WI38 (cell line): ENCODE data around the gene PTTG1IP2.

Source experiments
- H3K4me3 ChIP-seq: 2 replicates; pipeline ENCODE4 v1.5.1; 2011; ENCODE audit warnings: low read depth, mild to moderate bottlenecking, control low read depth, low read length
- CTCF ChIP-seq: IDR thresholded peaks from 2 replicates; pipeline ENCODE4 v1.5.1; 2012; ENCODE audit warnings: low read depth, mild to moderate bottlenecking, control low read depth, low read length

The PTTG1IP2 gene

GRCh38 chr7:90502539-90502938 lies 33.1 kb downstream of the PTTG1IP2 start:
- TF ChIP-seq CTCF: no peak
- no peak overlapping the region for H3K4me3 ChIP-seq

- H3K4me3 ChIP-seq: no peak overlapping the region
- no peak for TF ChIP-seq CTCF
These were observed 33.9 kb downstream of the PTTG1IP2 start for GRCh38 chr7:90503367-90503766.

GRCh38 chr7:90507692-90508091 lies 38.3 kb downstream of the PTTG1IP2 start:
- TF ChIP-seq CTCF: no peak
- H3K4me3 ChIP-seq: no peak overlapping the region

GRCh38 chr7:90511776-90512175 lies 42.3 kb downstream of the PTTG1IP2 start:
- no peak overlapping the region for H3K4me3 ChIP-seq
- TF ChIP-seq CTCF: no peak

- no peak for TF ChIP-seq CTCF
- no peak overlapping the region for H3K4me3 ChIP-seq
These were observed 43.4 kb downstream of the PTTG1IP2 start for GRCh38 chr7:90512821-90513254.

- no peak overlapping the region for H3K4me3 ChIP-seq
- TF ChIP-seq CTCF: no peak
These were observed 46.8 kb downstream of the PTTG1IP2 start for GRCh38 chr7:90516257-90516656.

GRCh38 chr7:90518630-90519029 lies 49.2 kb downstream of the PTTG1IP2 start:
- TF ChIP-seq CTCF: no peak
- no peak overlapping the region for H3K4me3 ChIP-seq
